GM23338 (cell line): ENCODE data around the gene NKAIN2.

ENCODE experiments used
- CTCF ChIP-seq, 2 experiments: fragments of 200-600 bp in 1 of 2; sonication (generic) in 1 of 2; conservative IDR thresholded peaks; 2 replicates each; pipeline versions ENCODE4 v1.5.1 to v1.6.1; 2016 to 2017; ENCODE audit warnings: antibody characterized with exemption in 2 of 2, low read depth in 2 of 2, mild to moderate bottlenecking in 2 of 2, moderate library complexity in 1 of 2
- EZH2 ChIP-seq: fragments of 200-600 bp; sonication (generic); IDR thresholded peaks from one replicate; pipeline ENCODE4 v1.8.0; 2017; ENCODE audit warnings: antibody characterized with exemption, mild to moderate bottlenecking, low read depth; ENCODE audit not compliant: unreplicated experiment
- EZH2phosphoT487 ChIP-seq: fragments of 200-600 bp; sonication (generic); IDR thresholded peaks from one replicate; pipeline ENCODE4 v1.8.1; 2018; ENCODE audit warnings: antibody characterized with exemption; ENCODE audit not compliant: unreplicated experiment
- POLR2AphosphoS5 ChIP-seq: IDR thresholded peaks from 2 replicates; pipeline ENCODE4 v1.6.1; 2016; ENCODE audit warnings: antibody characterized with exemption, low read depth
- ZNF462 ChIP-seq: fragments of 250-450 bp; sonication (Bioruptor Pico); IDR thresholded peaks from 2 replicates; pipeline ENCODE4 v1.5.0; 2020; ENCODE audit warnings: mild to moderate bottlenecking, moderate library complexity

- TF ChIP-seq EZH2: no peak
- TF ChIP-seq CTCF (conservative IDR thresholded peaks at IDR 0.05; ENCODE audit: low read depth in 2 of 2): no peak
- TF ChIP-seq EZH2phosphoT487: no peak
- TF ChIP-seq ZNF462 (CRISPR knock-in tag): no peak
- TF ChIP-seq POLR2AphosphoS5: no peak
These were observed 95.0 kb downstream of the NKAIN2 start for GRCh38 chr6:123898665-123899064.
